HG03565 (cell line): Measurements from ENCODE around the gene WFIKKN1.

Source experiments
- ATAC-seq: cut with Tn5 transposase; IDR thresholded peaks from one replicate; pipeline ENCODE4 v1.9.1; 2021; ENCODE audit warnings: mild to moderate bottlenecking, moderate library complexity; ENCODE audit not compliant: unreplicated experiment

The WFIKKN1 gene

DNA sequence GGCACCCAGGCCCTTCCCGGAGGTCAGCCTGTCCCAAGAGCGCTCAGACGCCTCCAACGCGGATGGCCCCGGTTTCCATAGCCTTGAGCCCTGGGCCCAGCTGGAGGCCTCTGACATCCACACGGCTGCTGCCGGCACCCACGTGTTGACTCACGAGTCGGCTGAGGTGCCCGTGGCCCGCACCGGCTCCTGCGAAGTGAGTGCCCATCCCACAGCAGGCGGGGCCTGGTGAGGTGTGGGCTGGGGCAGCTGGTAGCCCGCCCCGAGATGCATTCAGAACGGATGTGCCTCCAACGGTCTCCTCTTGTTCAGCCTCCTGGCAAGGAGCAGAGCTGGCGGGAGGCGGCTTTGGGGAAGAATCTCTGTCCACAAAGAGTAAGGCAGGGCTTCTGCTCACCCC lies 21.1 kb downstream of the WFIKKN1 start:
- ATAC-seq = no peak

DNA sequence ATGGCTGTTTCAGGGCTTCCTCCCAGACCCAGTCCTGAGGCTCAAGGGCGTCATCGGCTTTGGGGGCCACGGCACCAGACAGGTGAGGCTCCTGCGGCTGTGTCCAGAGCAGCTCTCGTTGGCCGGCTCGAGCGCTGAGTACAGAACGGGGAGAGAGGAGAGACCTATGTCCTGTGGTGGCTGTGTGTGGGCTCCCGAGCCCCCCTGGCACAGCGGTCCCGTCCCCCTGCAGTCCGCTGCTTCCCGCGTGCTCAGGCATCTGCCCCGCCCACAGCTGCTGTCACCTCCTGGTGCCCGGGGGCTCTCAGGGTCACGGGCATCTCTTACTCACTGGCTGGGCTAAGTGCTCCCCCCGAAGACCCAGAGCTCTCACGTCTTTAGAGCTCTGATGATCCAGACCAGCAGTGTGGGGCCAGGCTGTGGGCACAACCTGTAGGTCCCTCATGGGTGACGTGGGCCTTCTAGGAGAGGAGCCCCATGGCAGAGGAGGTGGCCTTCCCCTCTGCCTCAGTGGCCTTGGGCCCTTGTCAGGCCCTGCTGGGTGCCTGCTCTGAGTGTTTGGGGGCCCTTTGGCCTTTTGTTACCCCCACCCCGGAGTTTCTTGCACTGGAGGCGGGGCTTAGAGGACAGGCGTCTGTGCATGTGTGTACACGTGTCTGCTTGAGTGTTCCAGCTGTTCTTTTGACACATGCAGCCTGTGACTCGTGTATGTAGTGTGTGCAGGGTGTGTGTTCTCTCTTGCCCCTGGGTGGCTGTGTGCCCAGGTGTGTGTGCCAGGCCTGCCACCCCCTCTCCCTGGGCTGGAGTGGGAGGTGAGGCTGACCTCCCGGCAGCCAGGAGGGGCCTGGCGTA lies 21.9 kb downstream of the WFIKKN1 start:
- no peak for ATAC-seq

DNA sequence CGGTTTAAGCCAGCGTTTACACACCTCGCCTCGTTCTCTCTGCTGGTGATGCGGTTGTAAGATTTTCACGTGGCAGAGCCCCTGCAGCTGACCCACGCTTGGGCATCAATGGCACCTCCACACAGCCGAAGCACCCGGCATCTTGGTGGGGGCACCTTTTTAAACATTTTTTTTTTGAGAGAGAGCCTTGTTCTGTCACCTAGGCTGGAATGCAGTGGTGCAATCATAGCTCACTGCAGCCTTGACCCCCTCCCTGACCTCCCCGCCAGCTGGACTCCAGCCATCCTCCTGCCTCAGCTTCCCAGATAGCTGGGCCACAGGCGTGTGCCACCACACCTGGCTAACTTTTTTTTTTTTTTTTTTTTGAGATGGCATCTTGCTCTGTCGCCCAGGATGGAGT lies 23.2 kb downstream of the WFIKKN1 start:
- no peak for ATAC-seq

DNA sequence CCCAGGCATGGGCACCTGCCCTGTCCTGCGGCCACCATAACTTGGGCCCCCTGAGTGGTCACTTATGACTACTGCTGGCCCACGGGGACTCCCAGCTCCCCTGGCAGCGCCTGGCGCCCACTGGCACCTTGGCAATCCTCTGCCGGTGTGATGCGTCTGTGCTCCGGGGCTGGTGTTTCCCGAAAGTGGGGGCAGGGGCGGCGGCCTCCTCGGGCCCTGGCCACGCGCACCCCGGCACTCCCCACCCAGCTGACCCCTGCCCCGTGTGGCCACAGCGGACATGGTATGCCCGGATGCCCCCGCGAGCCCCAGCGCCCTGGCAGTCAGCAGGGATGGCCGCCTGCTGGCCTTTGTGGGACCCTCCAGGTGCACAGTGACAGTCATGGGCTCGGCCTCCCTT lies 26.7 kb downstream of the WFIKKN1 start:
- no peak for ATAC-seq

DNA sequence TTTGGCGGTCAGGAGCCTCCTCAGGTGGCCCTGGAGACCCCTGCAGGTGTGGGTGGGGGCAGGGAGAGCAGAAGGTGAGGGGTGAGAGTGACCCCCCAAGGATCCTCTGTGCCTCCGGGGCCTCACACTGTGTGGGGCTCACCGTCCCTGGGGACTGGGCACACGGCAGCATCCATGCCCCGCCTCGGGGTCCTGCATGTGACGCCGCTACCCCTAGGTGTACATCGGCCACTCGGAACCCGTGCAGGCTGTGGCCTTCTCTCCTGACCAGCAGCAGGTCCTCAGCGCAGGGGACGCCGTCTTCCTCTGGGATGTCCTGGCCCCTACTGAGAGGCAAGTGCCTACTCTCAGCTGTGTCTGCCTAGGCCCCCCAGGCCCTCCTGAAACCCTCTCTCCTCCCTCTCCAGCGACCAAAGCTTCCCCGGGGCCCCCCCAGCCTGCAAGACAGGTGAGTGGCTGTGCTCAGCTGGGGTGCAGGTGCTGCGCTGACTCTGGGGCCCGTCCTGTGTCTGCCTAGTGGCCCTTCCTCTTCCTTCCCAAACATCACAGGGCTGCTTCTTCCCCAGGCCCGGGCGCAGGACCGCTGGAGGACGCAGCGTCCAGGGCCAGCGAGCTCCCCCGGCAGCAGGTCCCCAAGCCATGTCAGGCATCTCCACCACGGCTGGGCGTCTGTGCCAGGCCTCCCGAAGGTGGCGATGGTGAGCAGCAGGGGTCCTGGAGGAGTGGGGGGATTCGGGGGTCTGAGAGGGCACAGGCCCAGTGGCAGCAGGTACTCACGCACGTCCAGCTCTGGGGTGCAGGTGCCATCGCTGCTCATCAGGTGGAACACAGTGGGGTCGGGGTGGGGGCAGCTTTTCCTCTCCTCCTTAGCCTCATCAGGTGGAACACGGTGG lies 28.1 kb downstream of the WFIKKN1 start:
- no peak for ATAC-seq

DNA sequence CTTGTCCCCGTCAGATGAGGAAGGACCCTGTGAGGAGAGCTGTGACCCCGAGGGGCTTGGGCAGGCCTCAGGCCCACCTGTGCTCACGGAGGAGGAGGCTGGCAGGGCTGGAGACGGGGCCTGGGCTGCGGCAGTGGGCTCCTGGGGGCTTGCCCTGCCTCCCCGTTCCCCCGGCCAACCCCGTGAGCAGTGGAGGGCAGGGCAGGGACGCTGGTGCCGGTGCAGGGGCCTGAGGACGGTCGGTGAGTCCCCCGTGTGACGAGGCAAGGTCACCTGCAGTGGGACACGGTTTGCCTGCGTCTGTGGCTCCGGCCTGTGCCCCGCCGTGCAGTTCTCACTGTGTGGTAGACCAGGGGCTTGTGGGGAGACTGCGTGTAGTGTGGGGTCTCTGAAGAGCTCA lies 28.8 kb downstream of the WFIKKN1 start:
- ATAC-seq = no peak

DNA sequence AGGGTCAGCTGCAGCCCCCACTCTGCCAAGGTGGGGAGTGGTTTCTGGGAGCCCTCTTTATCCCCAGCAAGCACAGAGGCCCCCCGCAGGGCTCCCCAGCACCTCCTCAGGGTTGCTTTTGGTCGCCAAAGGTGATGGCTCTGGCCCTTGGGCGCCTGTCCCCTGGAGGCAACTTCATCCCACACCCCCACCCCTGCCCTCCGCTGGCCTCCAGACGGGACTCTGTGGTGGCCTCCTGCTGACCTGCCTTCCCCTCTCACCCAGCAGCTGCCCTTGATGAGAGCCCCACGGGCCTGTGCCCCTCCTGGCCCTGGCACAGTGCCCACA lies 29.3 kb downstream of the WFIKKN1 start:
- no peak for ATAC-seq

DNA sequence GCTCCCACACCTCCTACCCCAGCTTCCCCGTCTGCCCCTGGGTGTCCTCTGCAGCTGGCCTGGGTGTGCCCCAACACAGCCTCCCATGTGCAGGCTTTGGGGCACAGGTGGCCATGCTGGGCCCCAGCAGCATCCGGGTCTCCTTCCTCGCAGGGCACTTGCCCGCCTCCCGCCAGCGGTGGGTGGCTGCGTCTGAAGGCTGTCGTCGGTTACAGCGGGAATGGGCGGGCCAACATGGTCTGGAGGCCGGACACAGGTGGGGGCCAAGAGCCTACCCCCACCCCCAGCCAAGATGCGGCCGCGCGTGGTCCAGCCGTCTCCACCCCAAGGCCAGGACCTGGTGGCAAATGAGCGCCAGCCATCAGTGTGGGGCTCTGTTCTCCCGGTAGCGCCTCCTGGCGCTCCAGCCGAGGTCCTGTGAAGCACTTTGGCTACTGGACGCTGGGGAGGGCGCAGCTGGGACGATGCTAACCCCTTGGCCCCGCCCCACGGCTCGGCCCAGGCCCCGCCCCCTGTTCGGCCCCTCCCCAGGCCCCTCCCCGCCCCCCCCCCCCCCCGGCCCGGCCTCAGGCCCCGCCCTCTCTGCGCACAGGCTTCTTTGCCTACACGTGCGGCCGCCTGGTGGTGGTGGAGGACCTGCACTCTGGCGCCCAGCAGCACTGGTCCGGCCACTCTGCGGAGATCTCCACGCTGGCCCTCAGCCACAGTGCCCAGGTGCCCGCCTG lies 29.8 kb downstream of the WFIKKN1 start:
- ATAC-seq = peak; percentile 45

DNA sequence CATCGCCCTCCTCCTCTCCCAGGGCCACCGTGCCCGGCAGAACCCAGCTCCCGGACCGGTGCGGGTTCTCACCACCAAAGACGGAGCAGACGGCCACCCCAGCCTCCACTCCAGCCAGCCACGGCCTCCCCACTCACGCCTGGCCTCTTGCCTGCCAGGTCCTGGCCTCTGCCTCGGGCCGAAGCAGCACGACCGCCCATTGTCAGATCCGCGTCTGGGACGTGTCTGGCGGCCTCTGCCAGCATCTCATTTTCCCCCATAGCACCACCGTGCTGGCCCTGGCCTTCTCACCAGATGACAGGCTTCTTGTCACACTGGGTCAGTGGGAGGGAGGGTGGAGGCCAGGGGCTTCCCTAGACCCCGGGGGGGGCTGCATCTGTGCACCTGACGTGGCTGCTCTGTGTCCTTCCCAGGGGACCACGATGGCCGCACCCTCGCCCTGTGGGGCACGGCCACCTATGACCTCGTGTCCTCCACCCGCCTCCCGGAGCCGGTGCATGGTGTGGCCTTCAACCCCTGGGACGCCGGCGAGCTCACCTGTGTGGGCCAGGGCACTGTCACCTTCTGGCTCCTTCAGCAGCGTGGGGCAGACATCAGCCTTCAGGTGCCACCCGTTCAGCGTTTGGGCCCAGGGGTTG lies 30.5 kb downstream of the WFIKKN1 start:
- ATAC-seq = no peak

DNA sequence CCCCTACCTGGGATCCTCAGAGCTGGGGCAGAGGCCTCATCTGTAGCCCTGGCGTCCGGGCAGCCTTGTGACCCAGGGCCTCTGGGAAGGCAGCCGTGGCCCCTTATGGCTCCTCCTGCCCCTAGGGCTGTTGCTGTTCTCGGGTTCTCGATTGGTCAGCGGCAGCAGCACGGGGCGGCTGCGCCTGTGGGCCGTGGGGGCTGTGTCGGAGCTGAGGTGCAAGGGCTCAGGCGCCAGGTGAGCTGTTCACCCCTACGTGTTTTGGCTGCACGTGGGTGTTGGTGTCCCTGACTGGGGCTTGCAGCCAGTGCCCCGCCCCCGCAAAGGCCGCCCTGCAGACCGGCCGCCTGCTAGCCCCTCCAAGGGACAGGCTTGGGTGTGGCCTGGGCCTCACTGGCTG lies 31.3 kb downstream of the WFIKKN1 start:
- no peak for ATAC-seq

DNA sequence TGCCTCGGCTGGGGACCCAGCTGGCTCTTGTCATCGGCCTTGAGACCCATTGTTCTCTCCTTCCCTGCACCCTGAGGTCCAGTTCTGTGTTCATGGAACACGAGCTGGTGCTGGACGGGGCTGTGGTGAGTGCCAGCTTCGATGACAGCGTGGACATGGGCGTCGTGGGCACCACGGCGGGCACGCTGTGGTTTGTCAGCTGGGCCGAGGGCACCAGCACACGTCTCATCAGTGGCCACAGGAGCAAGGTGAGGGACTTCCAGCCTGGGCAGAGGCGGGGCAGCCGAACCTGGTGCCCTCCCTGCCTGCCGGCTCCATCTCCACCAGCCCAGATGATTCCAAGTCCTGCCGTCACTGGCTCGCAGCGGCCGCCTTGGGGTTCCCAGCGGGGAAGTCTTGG lies 31.8 kb downstream of the WFIKKN1 start:
- ATAC-seq = no peak

DNA sequence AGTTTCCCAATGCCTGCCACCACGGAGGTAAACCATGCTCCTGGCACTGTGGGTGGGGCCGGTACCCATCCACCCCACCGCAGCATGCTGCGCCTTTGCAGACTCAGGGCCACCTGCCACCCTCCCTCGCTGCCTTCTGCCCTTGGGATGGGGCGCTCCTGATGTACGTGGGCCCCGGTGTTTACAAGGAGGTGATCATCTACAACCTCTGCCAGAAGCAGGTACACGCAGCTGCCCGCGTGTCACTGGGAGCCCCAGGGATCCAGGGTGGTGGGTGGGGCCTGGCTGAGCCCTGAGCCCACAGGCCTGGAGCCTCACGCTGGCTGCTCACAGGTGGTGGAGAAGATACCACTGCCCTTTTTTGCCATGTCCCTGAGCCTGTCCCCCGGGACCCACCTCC lies 35.8 kb downstream of the WFIKKN1 start:
- no peak for ATAC-seq

DNA sequence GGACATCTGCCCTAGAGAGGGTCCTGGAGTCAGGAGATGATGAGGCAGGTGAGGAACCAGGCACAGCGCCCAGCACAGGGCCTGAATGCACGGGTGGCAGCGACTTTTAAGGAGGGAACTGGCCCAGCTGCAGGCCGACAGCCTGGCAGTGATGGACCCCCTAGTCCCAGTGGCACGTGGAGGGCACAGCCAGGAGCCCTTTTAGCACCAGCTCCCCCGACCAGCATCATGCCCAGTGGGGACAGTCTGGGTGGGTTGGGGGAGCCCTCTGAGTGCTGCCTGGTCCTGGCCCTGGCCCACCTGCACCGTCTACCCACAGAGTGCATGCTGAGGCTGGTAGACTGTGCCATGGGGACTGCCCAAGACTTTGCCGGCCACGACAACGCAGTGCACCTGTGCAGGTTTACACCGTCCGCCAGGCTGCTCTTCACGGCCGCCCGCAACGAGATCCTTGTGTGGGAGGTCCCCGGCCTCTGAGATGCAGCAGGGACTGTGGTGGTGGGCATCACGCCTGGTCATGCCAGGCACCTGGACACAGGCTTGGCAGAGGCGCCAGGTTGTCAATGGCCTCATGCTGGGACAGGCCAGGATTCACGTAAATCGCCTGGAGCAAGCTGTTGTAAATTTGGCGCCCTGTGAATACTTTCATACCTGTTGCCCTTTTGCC lies 36.5 kb downstream of the WFIKKN1 start:
- no peak for ATAC-seq

DNA sequence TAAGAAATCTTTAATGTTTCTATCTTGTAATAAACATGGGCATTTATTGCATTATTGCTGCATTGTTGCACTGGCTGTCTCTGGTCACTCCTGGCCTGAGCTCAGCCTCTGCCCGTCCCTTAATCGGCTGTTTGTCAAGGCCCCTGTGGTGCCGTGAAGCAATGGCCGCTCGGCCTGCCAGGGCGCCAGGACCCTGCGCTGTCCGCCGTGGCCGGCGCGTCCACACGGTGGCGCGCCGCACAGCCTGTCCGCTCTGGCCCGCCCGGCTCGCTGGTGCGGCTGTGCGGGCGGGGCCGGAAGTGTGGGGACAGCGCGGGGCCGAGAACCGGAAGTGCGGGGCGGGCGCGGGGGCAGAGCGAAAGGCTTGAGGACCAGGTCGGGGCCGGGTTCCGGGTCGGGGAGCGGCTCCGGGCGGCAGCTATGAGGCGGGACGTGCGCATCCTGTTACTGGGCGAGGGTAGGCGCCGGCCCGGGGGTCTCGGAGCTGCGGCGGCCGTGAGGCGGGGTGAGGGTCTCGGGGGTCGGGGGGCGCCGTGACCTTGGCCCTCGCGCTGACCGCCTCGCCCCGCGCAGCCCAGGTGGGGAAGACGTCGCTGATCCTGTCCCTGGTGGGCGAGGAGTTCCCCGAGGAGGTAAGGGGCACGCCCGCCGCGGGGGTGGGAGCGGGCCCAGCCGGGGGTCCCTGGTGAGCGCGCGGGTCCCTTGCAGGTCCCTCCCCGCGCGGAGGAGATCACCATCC lies 37.2 kb downstream of the WFIKKN1 start, which contains the start of gene RHOT2:
Gene RHOT2 (plus strand): TSS at position 353 of the 739 bp plus-strand sequence. CDS start 68 bp downstream, at position 421.
- peak; percentile 76 for ATAC-seq

DNA sequence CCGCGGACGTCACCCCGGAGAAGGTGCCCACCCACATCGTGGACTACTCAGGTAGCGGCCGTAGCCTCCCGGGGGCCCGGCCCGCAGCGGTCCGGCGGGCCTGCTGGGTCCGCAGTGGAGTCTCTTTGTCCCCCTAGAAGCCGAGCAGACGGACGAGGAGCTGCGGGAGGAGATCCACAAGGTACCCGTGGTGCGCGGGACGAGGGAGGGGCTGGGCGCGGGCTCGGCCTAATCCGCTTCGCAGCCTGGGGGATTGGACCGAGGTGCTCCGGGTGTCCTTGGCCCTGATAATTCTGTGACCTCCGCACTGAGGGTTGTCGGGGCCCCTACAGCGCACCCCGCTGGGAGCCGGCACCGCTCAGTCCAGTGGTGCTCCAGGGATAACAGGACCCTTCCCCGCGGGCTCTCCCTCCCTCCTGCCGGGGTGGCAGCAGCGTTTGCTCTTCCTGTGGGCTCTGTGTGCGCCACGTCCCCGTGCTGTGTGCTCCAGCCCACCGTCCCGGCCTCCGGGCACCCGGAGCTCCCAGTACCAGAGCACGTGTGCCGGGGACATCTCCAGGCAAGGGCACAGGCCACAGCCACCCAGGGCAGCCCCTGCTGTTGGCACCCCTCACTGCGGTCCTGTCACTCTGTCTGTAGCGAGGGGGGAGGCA lies 37.9 kb downstream of the WFIKKN1 start:
- ATAC-seq = peak; percentile 12

DNA sequence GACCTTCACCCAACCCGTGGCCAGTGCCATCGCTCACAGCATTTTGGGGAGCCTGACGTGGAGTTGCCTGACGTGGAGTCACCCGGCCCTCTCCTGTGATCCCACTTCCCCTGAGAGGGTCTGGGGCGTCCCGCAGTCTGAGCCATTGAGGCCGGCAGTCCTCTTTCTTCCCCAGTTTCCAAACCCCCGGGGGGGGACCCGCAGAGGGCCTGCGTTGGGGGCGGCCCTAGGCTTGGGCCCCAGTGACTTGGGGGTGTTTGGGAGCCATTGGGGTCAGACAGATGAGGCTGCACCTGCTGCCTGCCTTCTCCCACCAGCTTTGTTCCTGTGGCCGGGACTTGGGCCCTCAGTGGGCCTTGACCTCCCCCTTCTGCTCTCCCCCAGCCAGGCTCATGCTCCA lies 38.9 kb downstream of the WFIKKN1 start:
- ATAC-seq = no peak

DNA sequence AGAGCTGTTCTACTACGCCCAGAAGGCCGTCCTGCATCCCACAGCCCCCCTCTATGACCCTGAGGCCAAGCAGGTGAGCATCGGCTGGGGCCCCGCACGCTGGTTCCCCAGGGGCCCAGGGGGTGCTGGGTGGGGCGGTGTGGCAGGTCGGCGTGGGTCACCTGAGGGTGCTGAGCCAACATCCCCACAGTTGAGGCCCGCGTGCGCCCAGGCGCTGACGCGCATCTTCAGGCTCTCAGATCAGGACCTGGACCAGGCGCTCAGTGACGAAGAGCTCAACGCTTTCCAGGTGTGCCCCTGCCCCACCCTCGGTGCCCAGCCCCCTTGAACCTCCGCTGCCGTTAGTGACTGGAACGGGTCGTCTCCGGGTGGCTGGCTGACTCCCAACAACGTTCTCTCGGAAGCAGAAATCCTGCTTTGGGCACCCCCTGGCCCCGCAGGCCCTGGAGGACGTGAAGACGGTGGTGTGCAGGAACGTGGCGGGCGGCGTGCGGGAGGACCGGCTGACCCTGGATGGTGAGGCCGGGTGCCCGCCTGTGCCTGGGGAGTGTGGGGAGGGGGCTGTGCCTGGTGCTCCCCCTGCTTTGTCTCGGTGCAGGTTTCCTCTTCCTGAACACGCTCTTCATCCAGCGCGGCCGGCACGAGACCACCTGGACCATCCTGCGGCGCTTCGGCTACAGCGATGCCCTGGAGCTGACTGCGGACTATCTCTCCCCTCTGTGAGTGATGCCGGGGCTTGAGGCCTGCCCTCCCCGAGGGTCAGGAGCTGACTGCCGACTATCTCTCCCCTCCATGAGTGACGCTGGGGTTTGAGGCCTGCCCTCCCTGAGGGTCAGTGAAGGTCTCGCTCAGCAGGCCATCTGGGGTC lies 39.9 kb downstream of the WFIKKN1 start:
- no peak for ATAC-seq
